Measurements from ENCODE around the gene ADGRD1.

DNA sequence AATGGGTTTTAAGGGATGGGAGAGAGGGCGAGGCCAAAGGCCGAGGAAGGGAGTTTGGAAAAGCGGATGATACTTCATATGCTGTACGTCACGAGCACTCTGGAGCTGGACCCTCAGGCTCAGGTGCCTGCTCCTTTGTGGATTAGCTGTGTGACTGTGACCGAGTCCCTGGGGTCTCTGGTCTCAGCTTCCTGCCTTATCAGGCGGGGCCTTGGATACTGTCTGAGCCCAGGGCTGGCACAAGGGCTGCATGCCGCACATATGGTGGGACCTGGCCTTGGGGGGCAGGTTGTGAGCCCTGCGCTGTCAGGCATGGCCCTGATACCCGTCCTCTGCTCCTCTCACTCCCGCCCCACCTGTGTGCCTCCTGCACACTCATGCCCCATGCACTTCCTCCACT lies 95.3 kb downstream of the ADGRD1 start:
- TF ChIP-seq, protein P1, sequence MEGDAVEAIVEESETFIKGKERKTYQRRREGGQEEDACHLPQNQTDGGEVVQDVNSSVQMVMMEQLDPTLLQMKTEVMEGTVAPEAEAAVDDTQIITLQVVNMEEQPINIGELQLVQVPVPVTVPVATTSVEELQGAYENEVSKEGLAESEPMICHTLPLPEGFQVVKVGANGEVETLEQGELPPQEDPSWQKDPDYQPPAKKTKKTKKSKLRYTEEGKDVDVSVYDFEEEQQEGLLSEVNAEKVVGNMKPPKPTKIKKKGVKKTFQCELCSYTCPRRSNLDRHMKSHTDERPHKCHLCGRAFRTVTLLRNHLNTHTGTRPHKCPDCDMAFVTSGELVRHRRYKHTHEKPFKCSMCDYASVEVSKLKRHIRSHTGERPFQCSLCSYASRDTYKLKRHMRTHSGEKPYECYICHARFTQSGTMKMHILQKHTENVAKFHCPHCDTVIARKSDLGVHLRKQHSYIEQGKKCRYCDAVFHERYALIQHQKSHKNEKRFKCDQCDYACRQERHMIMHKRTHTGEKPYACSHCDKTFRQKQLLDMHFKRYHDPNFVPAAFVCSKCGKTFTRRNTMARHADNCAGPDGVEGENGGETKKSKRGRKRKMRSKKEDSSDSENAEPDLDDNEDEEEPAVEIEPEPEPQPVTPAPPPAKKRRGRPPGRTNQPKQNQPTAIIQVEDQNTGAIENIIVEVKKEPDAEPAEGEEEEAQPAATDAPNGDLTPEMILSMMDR (IDR thresholded peaks at IDR 0.05): no peak
- TF ChIP-seq FOXP1 (CRISPR knock-in tag; IDR thresholded peaks at IDR 0.05; ENCODE audit: borderline replicate concordance) (no peak), ZNF232 (CRISPR knock-in tag; IDR thresholded peaks at IDR 0.05) (no peak), ZNF317 (CRISPR knock-in tag; IDR thresholded peaks at IDR 0.05; ENCODE audit: borderline replicate concordance, low read depth) (no peak), NR2C2 (CRISPR knock-in tag; IDR thresholded peaks at IDR 0.05) (no peak), ZNF263 (CRISPR knock-in tag; IDR thresholded peaks at IDR 0.05; ENCODE audit: low read depth) (no peak), ZBTB21 (CRISPR knock-in tag; IDR thresholded peaks at IDR 0.05; ENCODE audit: borderline replicate concordance) (no peak)
- TF ChIP-seq, protein P2, sequence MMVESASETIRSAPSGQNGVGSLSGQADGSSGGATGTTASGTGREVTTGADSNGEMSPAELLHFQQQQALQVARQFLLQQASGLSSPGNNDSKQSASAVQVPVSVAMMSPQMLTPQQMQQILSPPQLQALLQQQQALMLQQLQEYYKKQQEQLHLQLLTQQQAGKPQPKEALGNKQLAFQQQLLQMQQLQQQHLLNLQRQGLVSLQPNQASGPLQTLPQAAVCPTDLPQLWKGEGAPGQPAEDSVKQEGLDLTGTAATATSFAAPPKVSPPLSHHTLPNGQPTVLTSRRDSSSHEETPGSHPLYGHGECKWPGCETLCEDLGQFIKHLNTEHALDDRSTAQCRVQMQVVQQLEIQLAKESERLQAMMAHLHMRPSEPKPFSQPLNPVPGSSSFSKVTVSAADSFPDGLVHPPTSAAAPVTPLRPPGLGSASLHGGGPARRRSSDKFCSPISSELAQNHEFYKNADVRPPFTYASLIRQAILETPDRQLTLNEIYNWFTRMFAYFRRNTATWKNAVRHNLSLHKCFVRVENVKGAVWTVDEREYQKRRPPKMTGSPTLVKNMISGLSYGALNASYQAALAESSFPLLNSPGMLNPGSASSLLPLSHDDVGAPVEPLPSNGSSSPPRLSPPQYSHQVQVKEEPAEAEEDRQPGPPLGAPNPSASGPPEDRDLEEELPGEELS (CRISPR knock-in tag; IDR thresholded peaks at IDR 0.05): no peak
- TF ChIP-seq, protein P3, sequence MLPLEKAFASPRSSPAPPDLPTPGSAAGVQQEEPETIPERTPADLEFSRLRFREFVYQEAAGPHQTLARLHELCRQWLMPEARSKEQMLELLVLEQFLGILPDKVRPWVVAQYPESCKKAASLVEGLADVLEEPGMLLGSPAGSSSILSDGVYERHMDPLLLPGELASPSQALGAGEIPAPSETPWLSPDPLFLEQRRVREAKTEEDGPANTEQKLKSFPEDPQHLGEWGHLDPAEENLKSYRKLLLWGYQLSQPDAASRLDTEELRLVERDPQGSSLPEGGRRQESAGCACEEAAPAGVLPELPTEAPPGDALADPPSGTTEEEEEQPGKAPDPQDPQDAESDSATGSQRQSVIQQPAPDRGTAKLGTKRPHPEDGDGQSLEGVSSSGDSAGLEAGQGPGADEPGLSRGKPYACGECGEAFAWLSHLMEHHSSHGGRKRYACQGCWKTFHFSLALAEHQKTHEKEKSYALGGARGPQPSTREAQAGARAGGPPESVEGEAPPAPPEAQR (CRISPR knock-in tag; IDR thresholded peaks at IDR 0.05): no peak
- TF ChIP-seq, protein P4, sequence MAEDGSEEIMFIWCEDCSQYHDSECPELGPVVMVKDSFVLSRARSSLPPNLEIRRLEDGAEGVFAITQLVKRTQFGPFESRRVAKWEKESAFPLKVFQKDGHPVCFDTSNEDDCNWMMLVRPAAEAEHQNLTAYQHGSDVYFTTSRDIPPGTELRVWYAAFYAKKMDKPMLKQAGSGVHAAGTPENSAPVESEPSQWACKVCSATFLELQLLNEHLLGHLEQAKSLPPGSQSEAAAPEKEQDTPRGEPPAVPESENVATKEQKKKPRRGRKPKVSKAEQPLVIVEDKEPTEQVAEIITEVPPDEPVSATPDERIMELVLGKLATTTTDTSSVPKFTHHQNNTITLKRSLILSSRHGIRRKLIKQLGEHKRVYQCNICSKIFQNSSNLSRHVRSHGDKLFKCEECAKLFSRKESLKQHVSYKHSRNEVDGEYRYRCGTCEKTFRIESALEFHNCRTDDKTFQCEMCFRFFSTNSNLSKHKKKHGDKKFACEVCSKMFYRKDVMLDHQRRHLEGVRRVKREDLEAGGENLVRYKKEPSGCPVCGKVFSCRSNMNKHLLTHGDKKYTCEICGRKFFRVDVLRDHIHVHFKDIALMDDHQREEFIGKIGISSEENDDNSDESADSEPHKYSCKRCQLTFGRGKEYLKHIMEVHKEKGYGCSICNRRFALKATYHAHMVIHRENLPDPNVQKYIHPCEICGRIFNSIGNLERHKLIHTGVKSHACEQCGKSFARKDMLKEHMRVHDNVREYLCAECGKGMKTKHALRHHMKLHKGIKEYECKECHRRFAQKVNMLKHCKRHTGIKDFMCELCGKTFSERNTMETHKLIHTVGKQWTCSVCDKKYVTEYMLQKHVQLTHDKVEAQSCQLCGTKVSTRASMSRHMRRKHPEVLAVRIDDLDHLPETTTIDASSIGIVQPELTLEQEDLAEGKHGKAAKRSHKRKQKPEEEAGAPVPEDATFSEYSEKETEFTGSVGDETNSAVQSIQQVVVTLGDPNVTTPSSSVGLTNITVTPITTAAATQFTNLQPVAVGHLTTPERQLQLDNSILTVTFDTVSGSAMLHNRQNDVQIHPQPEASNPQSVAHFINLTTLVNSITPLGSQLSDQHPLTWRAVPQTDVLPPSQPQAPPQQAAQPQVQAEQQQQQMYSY (CRISPR knock-in tag; IDR thresholded peaks at IDR 0.05): no peak
- TF ChIP-seq, protein P5, sequence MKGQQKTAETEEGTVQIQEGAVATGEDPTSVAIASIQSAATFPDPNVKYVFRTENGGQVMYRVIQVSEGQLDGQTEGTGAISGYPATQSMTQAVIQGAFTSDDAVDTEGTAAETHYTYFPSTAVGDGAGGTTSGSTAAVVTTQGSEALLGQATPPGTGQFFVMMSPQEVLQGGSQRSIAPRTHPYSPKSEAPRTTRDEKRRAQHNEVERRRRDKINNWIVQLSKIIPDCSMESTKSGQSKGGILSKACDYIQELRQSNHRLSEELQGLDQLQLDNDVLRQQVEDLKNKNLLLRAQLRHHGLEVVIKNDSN (CRISPR knock-in tag; IDR thresholded peaks at IDR 0.05): no peak

All from WTC11 (cell line).